ENCODE measurements around the gene CCDC194.

- TF ChIP-seq EZH2 (IDR thresholded peaks at IDR 0.05; ENCODE audit: borderline replicate concordance, low read depth, low read length, poor library complexity, severe bottlenecking), result no peak
- no peak for TF ChIP-seq CTCF (conservative IDR thresholded peaks at IDR 0.05; ENCODE audit: low read depth, low read length)
Observed at GRCh38 chr19:17380426-17381138, 13.4 kb downstream of the CCDC194 start.
